ENCODE results near the gene SMNDC1.

Gene SMNDC1

DNA sequence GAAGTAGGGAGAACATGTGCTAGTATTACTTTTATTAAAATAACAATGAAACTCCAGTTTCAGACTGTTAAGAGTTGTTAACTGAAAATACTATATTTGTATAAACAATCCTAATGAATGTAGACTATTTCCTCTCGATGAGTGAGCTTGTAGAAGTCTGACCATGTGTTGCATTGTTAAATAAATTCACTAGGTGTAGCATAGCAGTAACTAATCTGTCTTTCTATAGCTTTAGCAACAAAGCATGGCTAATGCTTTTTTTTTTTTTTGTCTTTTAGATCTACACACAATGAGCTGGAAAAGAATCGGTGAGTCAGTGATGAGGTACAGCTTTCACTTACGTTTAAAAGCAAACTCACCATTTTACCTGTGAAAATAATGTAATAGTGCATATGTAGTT lies 60.2 kb downstream of the SMNDC1 start:
- FAIRE-seq = no peak

GRCh38 chr10:110242511-110242910 lies 62.2 kb downstream of the SMNDC1 start:
- FAIRE-seq = no peak

DNA sequence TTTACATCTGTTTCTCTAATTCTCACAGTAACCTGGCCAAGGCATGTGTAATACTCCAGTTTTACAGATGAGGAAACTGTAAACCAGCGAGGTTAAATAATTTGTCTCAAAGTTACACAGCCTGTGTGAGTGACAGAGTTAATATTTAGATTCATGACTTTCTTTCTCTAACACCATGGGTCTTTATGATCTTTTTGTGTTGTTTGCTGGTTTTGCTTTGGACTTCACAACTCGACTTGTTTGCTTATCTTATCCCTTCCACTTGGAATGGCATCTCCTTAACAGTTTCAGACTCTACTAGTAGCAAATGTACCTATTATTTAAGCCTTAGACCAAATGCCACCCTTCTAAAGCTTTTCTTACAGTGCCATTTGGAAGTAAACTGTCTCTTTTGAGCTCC lies 62.9 kb downstream of the SMNDC1 start:
- no peak for FAIRE-seq

- FAIRE-seq = no peak
These were observed 63.3 kb downstream of the SMNDC1 start for GRCh38 chr10:110241407-110241806.

All from TTC549 (cell line).